ENCODE data around the gene ARL8B.
A peak's percentile ranks its signal among the peaks of the same experiment; 100 is the strongest.

The ARL8B gene

GRCh38 chr3:5136211-5136918 lies 14.3 kb downstream of the ARL8B start:
- peak; percentile 69 for TF ChIP-seq CTCF (IDR thresholded peaks at IDR 0.05; ENCODE audit: insufficient read depth, low read depth, low read length, missing control alignments)
- H3K4me3 ChIP-seq (ENCODE audit: low read depth, low read length), result no peak overlapping the region
- peak; percentile 83 for DNase-seq (ENCODE audit: low read depth)

- DNase-seq (ENCODE audit: low read depth), result no peak
- TF ChIP-seq CTCF (IDR thresholded peaks at IDR 0.05; ENCODE audit: insufficient read depth, low read depth, low read length, missing control alignments), result no peak
- no peak overlapping the region for H3K4me3 ChIP-seq (ENCODE audit: low read depth, low read length)
Measured at GRCh38 chr3:5136919-5137429, 14.9 kb downstream of the ARL8B start.

- DNase-seq (ENCODE audit: low read depth), result peak; percentile 57
- H3K4me3 ChIP-seq (ENCODE audit: low read depth, low read length), result no peak overlapping the region
- TF ChIP-seq CTCF (IDR thresholded peaks at IDR 0.05; ENCODE audit: insufficient read depth, low read depth, low read length, missing control alignments), result no peak
Measured at GRCh38 chr3:5138214-5138981, 16.3 kb downstream of the ARL8B start.

GRCh38 chr3:5140230-5140621 lies 18.1 kb downstream of the ARL8B start:
- DNase-seq (ENCODE audit: low read depth), result peak; percentile 65
- TF ChIP-seq CTCF (IDR thresholded peaks at IDR 0.05; ENCODE audit: insufficient read depth, low read depth, low read length, missing control alignments), result no peak
- no peak overlapping the region for H3K4me3 ChIP-seq (ENCODE audit: low read depth, low read length)

GRCh38 chr3:5140839-5141238 lies 18.7 kb downstream of the ARL8B start:
- no peak for TF ChIP-seq CTCF (IDR thresholded peaks at IDR 0.05; ENCODE audit: insufficient read depth, low read depth, low read length, missing control alignments)
- DNase-seq (ENCODE audit: low read depth), result no peak
- no peak overlapping the region for H3K4me3 ChIP-seq (ENCODE audit: low read depth, low read length)

GRCh38 chr3:5141760-5142159 lies 19.7 kb downstream of the ARL8B start:
- DNase-seq (ENCODE audit: low read depth), result no peak
- H3K4me3 ChIP-seq (ENCODE audit: low read depth, low read length), result no peak overlapping the region
- TF ChIP-seq CTCF (IDR thresholded peaks at IDR 0.05; ENCODE audit: insufficient read depth, low read depth, low read length, missing control alignments), result no peak

All from GM12865 (cell line).